NT2/D1 (cell line): ENCODE results near the gene ZBTB39.

Experiments used
- SUZ12 ChIP-seq: IDR thresholded peaks from 2 replicates; pipeline ENCODE4 v1.6.1; 2011; ENCODE audit not compliant: insufficient read length, insufficient read depth; ENCODE audit errors: extremely low read depth
- YY1 ChIP-seq: IDR thresholded peaks from 2 replicates; pipeline ENCODE4 v1.6.1; 2011; ENCODE audit not compliant: insufficient read length, insufficient read depth
- ZNF274 ChIP-seq: IDR thresholded peaks from 2 replicates; pipeline ENCODE4 v1.6.1; 2011; ENCODE audit warnings: mild to moderate bottlenecking, low read depth, low read length

GRCh38 chr12:57033431-57033830 lies 27.1 kb upstream of the ZBTB39 start:
- TF ChIP-seq SUZ12 (no peak), ZNF274 (no peak), YY1 (no peak)
